Retinal pigment epithelial cell (primary cell): Measurements from ENCODE around the gene ADAMTS15.

Experiments used
- DNase-seq: peaks from one replicate; pipeline ENCODE4 v3.0.0-alpha.2; 2010; ENCODE audit warnings: low read depth
- H3K4me3 ChIP-seq: 2 replicates; pipeline ENCODE4 v1.5.1; 2011; ENCODE audit warnings: mild to moderate bottlenecking, low read length, control low read depth, moderate library complexity
- CTCF ChIP-seq: conservative IDR thresholded peaks from 2 replicates; pipeline ENCODE4 v1.5.1; 2011; ENCODE audit warnings: low read depth, low read length, control low read depth, inconsistent platforms

Gene ADAMTS15

DNA sequence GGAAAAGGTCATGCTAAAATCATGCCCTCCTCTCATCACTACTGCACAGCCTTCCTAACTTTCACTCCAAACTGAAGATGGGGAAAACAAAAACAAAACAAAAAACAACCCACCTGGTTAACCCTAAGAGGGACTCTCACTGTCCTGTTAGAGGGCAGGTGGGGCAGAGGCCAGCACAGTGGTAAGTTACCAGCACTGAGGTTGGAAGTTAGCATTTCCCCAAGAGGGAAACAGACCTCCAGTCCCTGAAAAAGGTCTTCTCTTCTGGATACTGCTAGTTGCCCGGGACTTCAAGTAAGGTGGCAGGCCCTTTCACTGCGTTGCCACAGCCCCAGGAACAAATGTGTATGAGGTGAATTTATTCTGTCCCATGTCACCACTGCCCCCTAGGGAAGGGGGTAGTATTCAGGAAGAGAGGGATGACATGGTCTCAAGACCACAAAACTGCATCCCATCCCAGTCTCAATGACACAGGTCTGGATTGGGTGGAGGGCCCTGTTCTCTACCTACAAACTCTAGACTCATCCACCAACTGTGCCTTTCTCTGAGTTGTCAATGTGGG, 19.2 kb upstream of the ADAMTS15 start:
- DNase-seq, result no peak
- H3K4me3 ChIP-seq, result no peak overlapping the region
- no peak for TF ChIP-seq CTCF

- H3K4me3 ChIP-seq, result no peak overlapping the region
- no peak for TF ChIP-seq CTCF
- DNase-seq, result no peak
Observed at GRCh38 chr11:130429983-130430382, 18.5 kb upstream of the ADAMTS15 start.

- no peak overlapping the region for H3K4me3 ChIP-seq
- DNase-seq, result no peak
- peak; percentile 84 for TF ChIP-seq CTCF
Observed at GRCh38 chr11:130431331-130431773, 17.1 kb upstream of the ADAMTS15 start.

GRCh38 chr11:130431801-130432200, 16.6 kb upstream of the ADAMTS15 start:
- H3K4me3 ChIP-seq, result no peak overlapping the region
- TF ChIP-seq CTCF, result no peak

DNA sequence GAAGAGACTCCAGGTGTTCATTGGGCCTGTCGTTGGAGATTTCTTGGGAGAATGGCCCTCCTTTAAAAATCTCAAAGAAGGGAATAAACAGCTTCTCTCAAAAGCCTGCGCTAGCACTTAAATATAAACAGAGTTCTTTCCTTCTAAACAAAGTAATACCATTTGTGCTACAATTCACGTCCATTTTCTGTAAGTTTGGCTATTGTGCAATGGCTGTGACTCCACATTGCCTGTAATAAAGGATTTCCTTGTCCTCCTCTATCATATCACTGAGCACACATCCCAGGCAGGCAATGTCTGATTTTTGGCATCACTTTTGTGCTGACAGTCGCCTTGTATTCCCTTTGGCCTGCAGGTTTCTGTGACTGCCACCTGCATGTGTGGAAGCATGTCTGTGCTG, 15.1 kb upstream of the ADAMTS15 start:
- no peak for DNase-seq
- TF ChIP-seq CTCF, result no peak
- no peak overlapping the region for H3K4me3 ChIP-seq

More at GRCh38 chr11:130431801-130432200, 16.6 kb upstream of the ADAMTS15 start:
- no peak for DNase-seq

- peak; percentile 91 for TF ChIP-seq CTCF
Observed at GRCh38 chr11:130434521-130435223, 13.8 kb upstream of the ADAMTS15 start.

GRCh38 chr11:130435671-130436070, 12.8 kb upstream of the ADAMTS15 start:
- no peak overlapping the region for H3K4me3 ChIP-seq
- no peak for DNase-seq
- no peak for TF ChIP-seq CTCF

More at GRCh38 chr11:130434521-130435223, 13.8 kb upstream of the ADAMTS15 start:
- peak; percentile 43 for DNase-seq
- peak overlapping the region; percentile 72 for H3K4me3 ChIP-seq
